Keratinocyte (primary cell): ENCODE data around the gene TEX261. TPM values are rescaled to one million over a fixed set of nuclear protein-coding genes. Genes with fewer than 3 reads are reported as not detected.

Experiments
- DNase-seq: peaks from one replicate; pipeline ENCODE4 v3.0.0-alpha.2; 2011; ENCODE audit warnings: low read depth, missing footprints, low spot score
- FAIRE-seq: peaks from 2 replicates; lab custom pipeline; 2011; peaks lifted over from hg19 to GRCh38; lab: Jason Lieb, UNC
- H2AFZ ChIP-seq: 2 replicates; pipeline ENCODE4 v1.6.0; 2012; ENCODE audit warnings: low read length, control low read depth, inconsistent platforms; ENCODE audit not compliant: control insufficient read depth
- H3K27ac ChIP-seq: 2 replicates; pipeline ENCODE4 v1.5.1; 2011; ENCODE audit warnings: low read length; ENCODE audit not compliant: control insufficient read depth, insufficient read depth
- H3K27me3 ChIP-seq: 3 replicates; pipeline ENCODE4 v1.6.0; 2011; ENCODE audit warnings: low read length; ENCODE audit not compliant: control insufficient read depth, insufficient read depth; ENCODE audit errors: extremely low read depth
- H3K36me3 ChIP-seq, 2 experiments: 2 replicates in 1 of 2; 3 replicates in 1 of 2; pipeline ENCODE4 v1.5.1; 2011; ENCODE audit warnings: low read length in 2 of 2, mild to moderate bottlenecking in 1 of 2; ENCODE audit not compliant: control insufficient read depth in 2 of 2, insufficient read depth in 2 of 2; ENCODE audit errors: extremely low read depth in 1 of 2
- H3K4me1 ChIP-seq: 3 replicates; pipeline ENCODE4 v1.5.1; 2011; ENCODE audit warnings: low read length; ENCODE audit not compliant: control insufficient read depth, insufficient read depth; ENCODE audit errors: extremely low read depth
- H3K4me2 ChIP-seq: 3 replicates; pipeline ENCODE4 v1.6.0; 2011; ENCODE audit warnings: low read depth, low read length; ENCODE audit not compliant: control insufficient read depth, insufficient read depth; ENCODE audit errors: extremely low read depth
- H3K4me3 ChIP-seq, 3 experiments: fragments of 200-600 bp in 1 of 3; sonication (generic) in 1 of 3; 2 replicates in 2 of 3; 3 replicates in 1 of 3; pipeline ENCODE4 v1.5.1; 2011 to 2016; ENCODE audit warnings: low read length in 3 of 3, mild to moderate bottlenecking in 3 of 3, control low read depth in 2 of 3, inconsistent platforms in 1 of 3, low read depth in 1 of 3, mixed read lengths in 1 of 3, mixed run types in 1 of 3, moderate library complexity in 1 of 3; ENCODE audit not compliant: control insufficient read depth in 2 of 3, insufficient read depth in 2 of 3; ENCODE audit errors: extremely low read depth in 1 of 3
- H3K79me2 ChIP-seq: 2 replicates; pipeline ENCODE4 v1.6.0; 2012; ENCODE audit warnings: low read length; ENCODE audit not compliant: control insufficient read depth, insufficient read depth
- H3K9ac ChIP-seq: 3 replicates; pipeline ENCODE4 v1.6.0; 2011; ENCODE audit warnings: low read length; ENCODE audit not compliant: control insufficient read depth, insufficient read depth; ENCODE audit errors: extremely low read depth
- H3K9me1 ChIP-seq: 3 replicates; pipeline ENCODE4 v1.6.0; 2011; ENCODE audit warnings: low read length; ENCODE audit not compliant: control insufficient read depth, insufficient read depth; ENCODE audit errors: extremely low read depth
- H3K9me3 ChIP-seq: 2 replicates; pipeline ENCODE4 v1.5.1; 2012; ENCODE audit warnings: low read depth, low read length; ENCODE audit not compliant: control insufficient read depth
- H4K20me1 ChIP-seq: 3 replicates; pipeline ENCODE4 v1.6.0; 2011; ENCODE audit warnings: low read length; ENCODE audit not compliant: control insufficient read depth, insufficient read depth; ENCODE audit errors: extremely low read depth
- EZH2 ChIP-seq: IDR thresholded peaks from one replicate; pipeline ENCODE4 v1.6.1; 2012; ENCODE audit warnings: inconsistent platforms, mild to moderate bottlenecking, low read length, moderate library complexity
- dilution Hi-C: fragments of 300-500 bp; cut with MboI; formaldehyde crosslinking; loops from one replicate; pipeline ENCODE4 v1.7.0; 2020; ENCODE audit warnings: low sequenced_read_pairs; ENCODE audit not compliant: extremely low pct_ligation_motif_present
- polyA plus RNA-seq, 5 experiments: library from polyadenylated mRNA; depleted of rRNA in 3 of 5; stranded (reverse) in 3 of 5; stranded (forward) in 1 of 5; unstranded in 1 of 5; fragments of >200 nt; gene quantifications; 1 replicate in 1 of 5; 2 replicates in 3 of 5; 3 replicates in 1 of 5; pipeline versions ENCODE4 v1.2.1 to v1.2.3, GENCODE V29; 2011 to 2012; ENCODE audit warnings: missing spikeins in 2 of 5, low read depth in 1 of 5, low replicate concordance in 1 of 5
- TF ChIP-seq, protein P1 (sequence below), 3 experiments: IDR thresholded peaks in 1 of 3; conservative IDR thresholded peaks in 1 of 3; optimal IDR thresholded peaks in 1 of 3; 2 replicates in 2 of 3; 3 replicates in 1 of 3; pipeline versions ENCODE3 to v1.5.1; 2011; ENCODE audit warnings: low read length in 3 of 3, mild to moderate bottlenecking in 3 of 3, moderate library complexity in 2 of 3, control low read depth in 1 of 3, inconsistent platforms in 1 of 3; ENCODE audit not compliant: insufficient read depth in 2 of 3; ENCODE audit errors: extremely low read depth in 1 of 3

TEX261 gene
- polyA plus RNA-seq, 1 donor (not counting 4 experiments of a cell fraction or from before 2014, with no cell fraction given): 78.8 TPM

DNA sequence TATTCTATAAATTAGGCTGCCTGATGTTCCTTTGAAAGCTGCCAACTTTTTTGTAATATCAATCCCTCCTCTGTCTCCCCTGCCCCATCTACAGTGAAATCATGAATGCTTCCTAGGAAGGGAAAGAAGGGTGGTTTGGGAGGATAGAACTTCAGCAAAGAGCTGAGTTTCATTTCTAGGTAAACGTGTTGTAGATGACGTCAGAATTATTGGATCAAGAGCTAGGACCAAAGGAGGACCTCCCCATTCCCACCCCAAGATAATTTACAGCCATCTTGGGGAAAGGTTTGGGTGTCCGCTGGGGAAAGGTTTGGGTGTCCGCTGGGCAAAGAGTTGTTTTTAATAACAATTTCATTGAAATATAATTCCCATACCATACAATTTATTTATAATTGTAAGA is 27.5 kb downstream of the TEX261 start:
- no peak overlapping the region for H2AFZ ChIP-seq
- DNase-seq (no peak), FAIRE-seq (no peak)
- no peak overlapping the region for H3K4me3 ChIP-seq
- no peaks in the 10 kb centered on the region for H3K9me3 ChIP-seq
- no peaks in the 10 kb centered on the region for H4K20me1 ChIP-seq
- no peak for TF ChIP-seq EZH2
- TF ChIP-seq, protein P1, sequence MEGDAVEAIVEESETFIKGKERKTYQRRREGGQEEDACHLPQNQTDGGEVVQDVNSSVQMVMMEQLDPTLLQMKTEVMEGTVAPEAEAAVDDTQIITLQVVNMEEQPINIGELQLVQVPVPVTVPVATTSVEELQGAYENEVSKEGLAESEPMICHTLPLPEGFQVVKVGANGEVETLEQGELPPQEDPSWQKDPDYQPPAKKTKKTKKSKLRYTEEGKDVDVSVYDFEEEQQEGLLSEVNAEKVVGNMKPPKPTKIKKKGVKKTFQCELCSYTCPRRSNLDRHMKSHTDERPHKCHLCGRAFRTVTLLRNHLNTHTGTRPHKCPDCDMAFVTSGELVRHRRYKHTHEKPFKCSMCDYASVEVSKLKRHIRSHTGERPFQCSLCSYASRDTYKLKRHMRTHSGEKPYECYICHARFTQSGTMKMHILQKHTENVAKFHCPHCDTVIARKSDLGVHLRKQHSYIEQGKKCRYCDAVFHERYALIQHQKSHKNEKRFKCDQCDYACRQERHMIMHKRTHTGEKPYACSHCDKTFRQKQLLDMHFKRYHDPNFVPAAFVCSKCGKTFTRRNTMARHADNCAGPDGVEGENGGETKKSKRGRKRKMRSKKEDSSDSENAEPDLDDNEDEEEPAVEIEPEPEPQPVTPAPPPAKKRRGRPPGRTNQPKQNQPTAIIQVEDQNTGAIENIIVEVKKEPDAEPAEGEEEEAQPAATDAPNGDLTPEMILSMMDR (optimal IDR thresholded peaks at IDR 0.05 in 1 of 3, IDR thresholded peaks at IDR 0.05 in 1 of 3, conservative IDR thresholded peaks at IDR 0.05 in 1 of 3; ENCODE audit: extremely low read depth in 1 of 3, insufficient read depth in 2 of 3, low read length in 3 of 3): no peak
- H3K27me3 ChIP-seq: peaks cover 14% of the 10 kb centered on the region
- H3K9me1 ChIP-seq: no peaks in the 10 kb centered on the region
- no peak overlapping the region for H3K9ac ChIP-seq
- dilution Hi-C loops: no loop called here
- H3K4me1 ChIP-seq: peaks cover 10% of the 10 kb centered on the region
- H3K4me2 ChIP-seq: no peak overlapping the region
- H3K27ac ChIP-seq: no peak overlapping the region
- no peaks in the 10 kb centered on the region for H3K79me2 ChIP-seq
- H3K36me3 ChIP-seq: no peaks in the 10 kb centered on the region

DNA sequence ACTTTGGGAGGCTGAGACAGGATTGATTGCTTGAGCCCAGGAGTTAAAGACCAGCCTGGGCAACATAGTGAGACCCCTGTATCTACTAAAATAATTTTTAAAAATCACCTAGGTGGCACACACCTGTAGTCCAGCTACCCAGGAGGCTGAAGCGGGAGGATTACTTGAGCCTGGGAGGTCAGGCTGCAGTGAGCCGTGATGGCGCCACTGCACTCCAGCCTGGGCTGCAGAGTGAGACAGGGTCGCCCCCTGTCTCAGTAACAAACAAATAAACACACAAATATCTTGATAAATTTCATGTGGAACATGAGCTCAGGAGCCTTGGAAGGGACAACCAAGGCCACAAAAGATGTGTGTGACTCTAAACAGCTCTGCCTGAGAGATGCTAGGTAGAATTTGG is 28.0 kb downstream of the TEX261 start:
- Histone ChIP-seq H3K4me2 (no peak overlapping the region), H4K20me1 (no peaks in the 10 kb centered on the region), H3K4me1 (peaks cover 10% of the 10 kb centered on the region), H3K9me1 (no peaks in the 10 kb centered on the region), H2AFZ (no peak overlapping the region), H3K36me3 (no peaks in the 10 kb centered on the region), H3K9me3 (no peaks in the 10 kb centered on the region), H3K9ac (no peak overlapping the region), H3K4me3 (no peak overlapping the region), H3K79me2 (no peaks in the 10 kb centered on the region), H3K27me3 (peaks cover 14% of the 10 kb centered on the region), H3K27ac (no peak overlapping the region)
- dilution Hi-C loops: no loop called here
- FAIRE-seq (no peak), DNase-seq (no peak)
- TF ChIP-seq EZH2: no peak
- TF ChIP-seq, protein P1 (optimal IDR thresholded peaks at IDR 0.05 in 1 of 3, IDR thresholded peaks at IDR 0.05 in 1 of 3, conservative IDR thresholded peaks at IDR 0.05 in 1 of 3; ENCODE audit: extremely low read depth in 1 of 3, insufficient read depth in 2 of 3, low read length in 3 of 3): no peak
